Posterior vena cava (tissue), 2 donors: Measurements from ENCODE around the gene KLF9. TPM values are rescaled to one million over a fixed set of nuclear protein-coding genes. Genes with fewer than 3 reads are reported as not detected.

Experiments
- DNase-seq: peaks from one replicate; pipeline ENCODE4 v3.0.0-alpha.2; 2020; ENCODE audit warnings: low spot score
- intact Hi-C, 2 donors: fragments of 100-400 bp; cut with DNase I; formaldehyde crosslinking; loops; one replicate each; pipeline versions ENCODE4 v1.14.1 to v1.14.2; 2022 to 2023
- total RNA-seq, 2 donors: library from RNA; stranded (reverse); fragmentation: NEBNext Ultra II Directional; extraction: Animal tissue kit (Norgen Biotek cat#: 25700); gene quantifications; one replicate each; pipeline ENCODE4 v1.2.1, GENCODE V29; 2021
- donor health status: DM: yes; HTN: yes; CAD: no.
- donor health status: DM: yes; HTN: yes; CAD: no.

The KLF9 gene
- total RNA-seq, 2 donors from 2014 or later, result 87.1 to 104 TPM

- intact Hi-C loops, result no loop called here
Observed at GRCh38 chr9:70427161-70427945, 12.9 kb upstream of the KLF9 start.

GRCh38 chr9:70425192-70425591, 10.7 kb upstream of the KLF9 start:
- no peak for DNase-seq
- intact Hi-C loops, result no loop called here

More at GRCh38 chr9:70427161-70427945, 12.9 kb upstream of the KLF9 start:
- no peak for DNase-seq

GRCh38 chr9:70422371-70423043, 8.1 kb upstream of the KLF9 start:
- intact Hi-C loops, result loop anchor here (5.0 kb wide), 2 partner anchors 60 to 155 kb away; no protein-coding TSS in a partner anchor
- no peak for DNase-seq

- DNase-seq, result no peak
Observed at GRCh38 chr9:70421272-70422180, 7.1 kb upstream of the KLF9 start.

GRCh38 chr9:70420441-70421271, 6.2 kb upstream of the KLF9 start:
- peak; percentile 98 for DNase-seq
- intact Hi-C loops, result loop anchor here (2.0 to 5.0 kb wide), 3 partner anchors 60 to 157 kb away; no protein-coding TSS in a partner anchor

More at GRCh38 chr9:70421272-70422180, 7.1 kb upstream of the KLF9 start:
- intact Hi-C loops, result loop anchor here (2.0 to 5.0 kb wide), 3 partner anchors 59 to 156 kb away; no protein-coding TSS in a partner anchor

GRCh38 chr9:70419556-70420440, 5.3 kb upstream of the KLF9 start:
- intact Hi-C loops, result loop anchor here (1.0 to 10.0 kb wide), 5 partner anchors 61 to 185 kb away; no protein-coding TSS in a partner anchor
- DNase-seq, result peak; percentile 99

- DNase-seq, result peak; percentile 99
- intact Hi-C loops, result loop anchor here (1.0 to 10.0 kb wide), 2 partner anchors 182 to 186 kb away; no protein-coding TSS in a partner anchor
Observed at GRCh38 chr9:70418822-70419555, 4.5 kb upstream of the KLF9 start.

- intact Hi-C loops, result loop anchor here in 1 of 2 donors (10.0 kb wide), 1 partner anchor 189 kb away; no protein-coding TSS in a partner anchor
- no peak for DNase-seq
Observed at GRCh38 chr9:70415476-70415875, 1.0 kb upstream of the KLF9 start.

- intact Hi-C loops, result loop anchor here in 1 of 2 donors (10.0 kb wide), 1 partner anchor 190 kb away; no protein-coding TSS in a partner anchor
- DNase-seq, result no peak
Observed at GRCh38 chr9:70415041-70415440, 584 bp upstream of the KLF9 start.

- intact Hi-C loops, result loop anchor here in 1 of 2 donors (10.0 kb wide), 1 partner anchor 191 kb away; no protein-coding TSS in a partner anchor
- peak; percentile 96 for DNase-seq
Observed at GRCh38 chr9:70413464-70413798, 1.0 kb downstream of the KLF9 start.

GRCh38 chr9:70412832-70413463, 1.5 kb downstream of the KLF9 start:
- DNase-seq, result peak; percentile 96
- intact Hi-C loops, result loop anchor here in 1 of 2 donors (10.0 kb wide), 1 partner anchor 192 kb away; no protein-coding TSS in a partner anchor

- intact Hi-C loops, result loop anchor here in 1 of 2 donors (10.0 kb wide), 1 partner anchor 193 kb away; no protein-coding TSS in a partner anchor
- peak; percentile 92 for DNase-seq
Observed at GRCh38 chr9:70411930-70412831, 2.3 kb downstream of the KLF9 start.

- DNase-seq, result peak; percentile 93
- intact Hi-C loops, result loop anchor here in 1 of 2 donors (10.0 kb wide), 1 partner anchor 193 kb away; no protein-coding TSS in a partner anchor
Observed at GRCh38 chr9:70411121-70411929, 3.1 kb downstream of the KLF9 start.

GRCh38 chr9:70410368-70410767, 4.1 kb downstream of the KLF9 start:
- no peak for DNase-seq
- intact Hi-C loops, result loop anchor here in 1 of 2 donors (10.0 kb wide), 1 partner anchor 194 kb away; no protein-coding TSS in a partner anchor
